HG03064 (cell line): Measurements from ENCODE around the gene CARS2.
A peak's percentile ranks its signal among the peaks of the same experiment; 100 is the strongest.
"Not testable (repeated sequence)": the region's sequence is repeated elsewhere in the genome, so short reads cannot be mapped to it uniquely, and the experiment has no call there.

ENCODE experiments used
- ATAC-seq: cut with Tn5 transposase; IDR thresholded peaks from one replicate; pipeline ENCODE4 v1.9.1; 2021; ENCODE audit warnings: low read depth; ENCODE audit not compliant: unreplicated experiment

The CARS2 gene, protein sequence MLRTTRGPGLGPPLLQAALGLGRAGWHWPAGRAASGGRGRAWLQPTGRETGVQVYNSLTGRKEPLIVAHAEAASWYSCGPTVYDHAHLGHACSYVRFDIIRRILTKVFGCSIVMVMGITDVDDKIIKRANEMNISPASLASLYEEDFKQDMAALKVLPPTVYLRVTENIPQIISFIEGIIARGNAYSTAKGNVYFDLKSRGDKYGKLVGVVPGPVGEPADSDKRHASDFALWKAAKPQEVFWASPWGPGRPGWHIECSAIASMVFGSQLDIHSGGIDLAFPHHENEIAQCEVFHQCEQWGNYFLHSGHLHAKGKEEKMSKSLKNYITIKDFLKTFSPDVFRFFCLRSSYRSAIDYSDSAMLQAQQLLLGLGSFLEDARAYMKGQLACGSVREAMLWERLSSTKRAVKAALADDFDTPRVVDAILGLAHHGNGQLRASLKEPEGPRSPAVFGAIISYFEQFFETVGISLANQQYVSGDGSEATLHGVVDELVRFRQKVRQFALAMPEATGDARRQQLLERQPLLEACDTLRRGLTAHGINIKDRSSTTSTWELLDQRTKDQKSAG

DNA sequence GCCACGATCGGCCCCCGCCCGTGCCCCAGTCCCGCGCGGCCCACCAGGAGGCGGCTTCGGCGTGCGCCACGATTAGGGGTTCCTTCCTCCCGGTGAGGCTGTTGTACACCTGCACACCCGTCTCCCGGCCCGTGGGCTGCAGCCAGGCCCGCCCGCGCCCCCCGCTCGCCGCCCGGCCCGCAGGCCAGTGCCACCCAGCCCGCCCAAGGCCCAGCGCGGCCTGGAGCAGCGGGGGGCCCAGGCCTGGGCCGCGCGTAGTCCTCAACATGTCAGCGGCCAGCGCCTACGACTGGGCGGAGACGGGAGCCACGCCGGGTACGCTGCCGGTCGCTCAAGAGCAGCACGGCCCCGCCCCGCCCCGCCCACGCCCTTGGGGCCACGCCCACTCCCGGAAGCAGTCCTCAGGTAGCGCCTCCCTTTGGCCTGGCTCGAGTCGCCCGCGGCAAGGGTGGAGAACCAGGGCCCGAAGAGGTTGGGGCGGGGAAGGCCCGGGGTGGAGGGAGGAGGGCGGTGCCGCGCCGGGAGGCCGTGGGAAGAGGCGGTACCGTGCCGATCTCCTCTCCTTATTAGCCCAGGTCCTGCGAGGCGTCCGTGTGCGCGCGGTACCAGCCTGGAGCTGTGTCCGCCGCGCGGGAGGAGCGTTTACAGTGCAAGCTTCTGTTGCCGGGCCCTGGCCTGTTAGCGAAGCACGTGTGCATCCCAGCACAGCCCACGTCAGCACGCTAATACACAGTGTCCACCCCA is at the start of gene CARS2:
CARS2 (minus strand) TSS at position 291 of the 744 bp plus-strand sequence; CDS start at position 268, 23 bp downstream.
- peak; percentile 96 for ATAC-seq

DNA sequence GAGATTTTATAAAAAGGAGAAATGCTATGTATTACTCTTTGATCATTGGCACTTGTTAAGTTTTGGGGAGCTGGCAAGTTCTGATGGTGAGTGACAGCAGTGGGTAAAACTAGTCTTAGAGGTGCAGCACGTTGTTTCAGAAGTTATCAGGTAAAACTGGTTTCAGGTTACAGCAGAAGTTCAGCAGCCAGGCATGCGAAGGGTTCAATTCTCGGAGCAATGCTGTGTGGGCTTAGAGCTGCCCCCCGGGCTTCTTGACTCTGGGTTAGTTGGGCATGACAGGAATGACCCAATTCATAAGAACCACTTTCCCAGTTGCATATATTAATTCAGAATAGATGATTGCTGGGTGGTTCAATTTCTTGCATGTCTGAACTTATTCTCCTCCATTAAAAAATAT is 42.4 kb upstream of the CARS2 start:
- no peak for ATAC-seq

GRCh38 chr13:110746438-110746837 is 40.5 kb upstream of the CARS2 start:
- no peak for ATAC-seq

GRCh38 chr13:110743687-110744086 is 37.8 kb upstream of the CARS2 start:
- no peak for ATAC-seq

GRCh38 chr13:110737555-110737954 is 31.6 kb upstream of the CARS2 start:
- ATAC-seq: no peak

- ATAC-seq: no peak
Measured at GRCh38 chr13:110734561-110734960, 28.6 kb upstream of the CARS2 start.

DNA sequence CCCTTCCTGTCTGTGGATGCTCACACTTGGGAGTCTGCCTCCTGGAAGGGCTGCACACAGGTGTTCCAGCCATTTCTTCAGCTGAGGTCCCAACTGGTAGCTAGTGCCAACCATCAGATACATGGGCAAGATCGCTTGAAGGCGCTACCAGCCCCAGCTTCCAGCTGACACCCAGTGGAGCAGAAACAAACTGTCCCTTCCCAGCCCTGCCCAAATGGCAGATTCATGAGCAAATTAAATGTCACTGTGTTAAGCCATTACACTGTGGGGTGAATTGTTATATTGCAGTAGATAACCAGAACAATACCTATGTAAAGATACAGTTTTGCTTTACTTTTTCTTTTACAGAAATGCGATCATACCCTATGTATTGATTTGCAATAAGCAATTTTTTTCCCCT is 25.2 kb upstream of the CARS2 start:
- no peak for ATAC-seq

- no peak for ATAC-seq
Measured at GRCh38 chr13:110726726-110727125, 20.8 kb upstream of the CARS2 start.

- ATAC-seq: not testable (repeated sequence)
Measured at GRCh38 chr13:110726153-110726552, 20.2 kb upstream of the CARS2 start.

DNA sequence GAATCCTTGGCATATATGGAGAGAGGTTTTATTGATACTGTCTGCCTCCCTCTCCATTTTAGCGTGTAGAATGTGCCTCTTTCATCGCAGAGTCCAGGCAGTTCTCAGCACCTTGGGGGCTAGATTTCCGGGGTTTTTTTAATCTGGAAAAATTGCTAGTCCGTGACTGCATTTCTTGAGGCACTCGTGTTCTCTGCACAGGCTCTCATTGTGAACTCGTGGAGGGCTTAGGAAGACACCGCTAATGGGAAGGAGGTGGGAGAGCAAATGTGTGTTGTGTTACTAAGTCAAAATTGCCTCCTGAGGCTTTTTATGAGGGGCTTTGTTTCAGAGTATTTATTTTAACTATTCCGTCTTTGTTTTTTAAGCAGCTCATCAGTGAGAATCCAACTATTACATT is 17.7 kb upstream of the CARS2 start:
- no peak for ATAC-seq

- ATAC-seq: no peak
Measured at GRCh38 chr13:110722971-110723370, 17.1 kb upstream of the CARS2 start.

- ATAC-seq: no peak
Measured at GRCh38 chr13:110719036-110719710, 13.3 kb upstream of the CARS2 start.

GRCh38 chr13:110716247-110716515 is 10.3 kb upstream of the CARS2 start:
- no peak for ATAC-seq

DNA sequence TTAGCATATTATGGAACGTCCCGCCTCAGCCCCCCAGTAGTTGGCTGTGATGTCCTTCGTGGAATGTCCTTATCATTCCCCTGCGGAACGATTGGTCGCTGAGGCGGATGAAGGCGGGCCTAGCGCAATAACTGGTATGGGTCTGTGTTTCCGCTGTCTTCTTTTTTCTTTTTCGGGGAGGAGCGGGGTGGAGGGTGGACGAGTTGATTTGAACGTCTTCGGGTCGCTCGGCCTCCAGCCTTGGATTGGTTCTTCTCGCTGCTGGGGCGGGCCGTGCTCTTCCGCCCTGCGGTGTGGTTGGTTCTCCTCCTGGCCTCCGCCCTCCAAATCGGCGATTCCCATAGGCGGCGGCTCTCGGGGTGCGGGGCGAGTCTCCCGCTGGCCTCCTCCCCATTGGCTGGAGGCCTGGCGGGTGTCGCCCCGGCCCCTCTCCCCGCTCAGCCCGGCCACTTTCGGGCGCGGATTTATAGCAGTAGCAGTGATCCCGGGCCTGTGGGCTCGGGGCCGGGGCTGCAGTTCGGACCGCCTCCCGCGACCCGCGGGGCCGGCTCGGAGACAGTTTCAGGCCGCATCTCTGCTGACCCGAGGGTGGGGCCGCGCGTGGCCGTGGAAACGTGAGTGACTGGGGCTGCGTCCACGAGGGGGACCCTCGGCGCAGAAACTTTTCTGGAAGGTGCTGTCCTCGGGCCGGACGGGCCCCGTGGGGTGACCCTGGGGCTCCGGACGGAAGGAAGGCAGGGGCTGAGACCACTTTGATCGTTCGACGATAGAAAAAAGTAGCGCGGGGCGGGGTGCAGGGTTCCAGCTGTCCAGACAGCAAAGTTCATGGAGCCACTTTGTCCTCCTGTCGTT is 9.7 kb upstream of the CARS2 start:
- peak; percentile 53 for ATAC-seq

DNA sequence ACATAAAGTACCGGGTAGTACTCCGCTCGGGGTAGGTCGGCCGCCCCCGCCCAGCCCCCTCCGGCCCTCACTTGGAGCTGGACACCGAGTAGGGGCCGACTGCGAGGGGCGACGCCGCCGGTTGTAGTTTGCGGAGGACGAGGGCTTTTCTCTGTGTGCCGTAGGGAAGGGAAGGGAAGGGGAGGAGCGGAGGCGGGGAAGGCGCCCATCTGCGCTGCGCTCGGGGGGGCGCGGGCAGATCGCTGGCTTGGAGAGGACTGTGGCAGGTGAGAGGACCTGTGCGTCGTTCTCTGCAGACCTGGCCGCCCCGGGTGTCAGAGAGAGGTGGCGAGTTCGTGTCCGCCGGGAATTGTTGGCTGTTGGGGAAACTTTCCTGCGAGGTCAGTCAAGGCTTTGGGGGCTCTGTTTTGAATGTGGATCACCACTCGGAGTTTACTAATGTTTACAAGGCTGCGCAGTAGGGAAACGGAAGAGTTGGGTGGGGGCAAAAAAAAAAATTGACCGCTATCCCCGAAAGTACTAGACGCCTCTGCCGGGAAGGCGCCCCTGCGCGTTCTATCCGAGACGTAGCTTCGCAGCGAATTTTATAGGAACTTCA is 9.0 kb upstream of the CARS2 start:
- no peak for ATAC-seq

DNA sequence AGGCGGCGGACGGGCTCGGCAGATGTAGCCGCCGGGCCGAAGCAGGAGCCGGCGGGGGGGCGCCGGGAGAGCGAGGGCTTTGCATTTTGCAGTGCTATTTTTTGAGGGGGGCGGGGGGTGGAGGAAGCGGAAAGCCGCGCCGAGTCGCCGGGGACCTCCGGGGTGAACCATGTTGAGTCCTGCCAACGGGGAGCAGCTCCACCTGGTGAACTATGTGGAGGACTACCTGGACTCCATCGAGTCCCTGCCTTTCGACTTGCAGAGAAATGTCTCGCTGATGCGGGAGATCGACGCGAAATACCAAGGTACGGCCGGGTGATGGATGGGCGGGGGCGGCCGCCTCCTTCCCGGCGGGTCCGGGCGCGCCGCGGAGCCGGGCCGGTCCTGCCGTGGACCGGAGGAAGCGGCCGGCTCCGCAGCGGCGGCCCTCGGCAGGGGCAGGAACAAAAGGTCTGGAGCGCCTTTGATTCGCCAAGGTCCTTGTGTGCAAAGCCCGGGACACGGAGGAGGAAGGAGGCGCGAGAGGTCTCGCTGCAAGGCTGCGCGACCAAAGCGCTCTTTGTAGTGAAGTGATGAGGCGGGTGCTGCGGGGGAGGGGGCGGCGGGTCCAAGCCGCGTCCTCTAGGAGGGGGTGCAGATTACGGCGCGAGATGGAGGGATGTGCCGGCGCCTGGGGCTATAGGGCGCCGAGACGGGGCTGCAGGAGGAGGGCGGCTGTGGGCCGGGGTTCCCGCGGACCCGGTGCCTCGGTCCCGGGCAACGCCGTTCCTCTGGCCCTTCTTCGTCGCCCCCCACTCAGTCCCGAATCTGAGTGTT is 8.3 kb upstream of the CARS2 start:
- no peak for ATAC-seq

DNA sequence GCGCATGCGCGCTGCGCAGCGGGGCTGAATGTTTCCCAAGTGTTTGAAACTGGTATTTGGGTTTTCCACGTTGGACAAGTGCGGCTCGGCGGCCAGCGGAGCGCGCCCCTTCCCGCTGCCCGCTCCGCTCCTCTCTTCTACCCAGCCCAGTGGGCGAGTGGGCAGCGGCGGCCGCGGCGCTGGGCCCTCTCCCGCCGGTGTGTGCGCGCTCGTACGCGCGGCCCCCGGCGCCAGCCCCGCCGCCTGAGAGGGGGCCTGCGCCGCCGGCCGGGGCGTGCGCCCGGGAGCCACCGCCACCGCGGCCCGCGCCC is 7.7 kb upstream of the CARS2 start, which contains the start of gene ING1:
ING1 (plus strand) TSS at position 59 of the 311 bp plus-strand sequence. CDS start 450 bp downstream, outside the sequence.
- no peak for ATAC-seq

GRCh38 chr13:110712849-110713641 is 7.1 kb upstream of the CARS2 start:
- ATAC-seq: peak; percentile 41
